Kidney (tissue), 14 donors: Measurements from ENCODE around the gene SLC35B1. TPM values are rescaled to one million over a fixed set of nuclear protein-coding genes. Genes with fewer than 3 reads are reported as not detected.

Experiments
- DNase-seq, 5 donors: peaks; one replicate each; pipeline ENCODE4 v3.0.0-alpha.2; 2013 to 2020
- FAIRE-seq: peaks from 2 replicates; lab custom pipeline; 2012; peaks lifted over from hg19 to GRCh38; lab: Jason Lieb, UNC
- H3K27ac ChIP-seq, 2 donors: one replicate each; pipeline ENCODE4 v1.7.0; 2013; ENCODE audit warnings: low read depth in 2 of 2, low read length in 2 of 2, inconsistent platforms in 1 of 2
- H3K27me3 ChIP-seq: one replicate; pipeline ENCODE4 v1.7.1; 2013; ENCODE audit warnings: low read length, inconsistent platforms; ENCODE audit not compliant: control insufficient read depth, insufficient read depth
- H3K36me3 ChIP-seq, 3 donors: one replicate each; pipeline versions ENCODE4 v1.7.0 to v1.7.1; 2013; ENCODE audit warnings: low read length in 3 of 3, control low read depth in 1 of 3, inconsistent platforms in 1 of 3; ENCODE audit not compliant: insufficient read depth in 3 of 3, control insufficient read depth in 2 of 3
- H3K4me1 ChIP-seq, 3 donors: one replicate each; pipeline versions ENCODE4 v1.7.0 to v1.7.1; 2013; ENCODE audit warnings: low read length in 3 of 3, inconsistent platforms in 1 of 3, low read depth in 1 of 3; ENCODE audit not compliant: control insufficient read depth in 2 of 3, insufficient read depth in 2 of 3
- H3K4me3 ChIP-seq, 3 donors: one replicate each; pipeline versions ENCODE4 v1.7.0 to v1.8.1; 2013; ENCODE audit warnings: low read length in 3 of 3, control low read depth in 1 of 3, inconsistent platforms in 1 of 3
- H3K9ac ChIP-seq, 3 donors: one replicate each; pipeline versions ENCODE4 v1.7.0 to v1.7.1; 2013; ENCODE audit warnings: low read length in 3 of 3, control low read depth in 1 of 3, inconsistent platforms in 1 of 3
- H3K9me3 ChIP-seq, 3 donors: one replicate each; pipeline versions ENCODE4 v1.7.0 to v1.7.1; 2013; ENCODE audit warnings: low read length in 3 of 3, control low read depth in 1 of 3, inconsistent platforms in 1 of 3; ENCODE audit not compliant: control insufficient read depth in 2 of 3, insufficient read depth in 1 of 3
- CTCF ChIP-seq: IDR thresholded peaks from 3 replicates; pipeline ENCODE4 v1.5.1; 2012; ENCODE audit warnings: mild to moderate bottlenecking, moderate library complexity, borderline replicate concordance; ENCODE audit not compliant: insufficient read depth; ENCODE audit errors: extremely low read depth
- intact Hi-C: fragments of 100-400 bp; cut with DNase I; formaldehyde crosslinking; loops from one replicate; pipeline ENCODE4 v1.11.1; 2022
- polyA plus RNA-seq: library from polyadenylated mRNA; stranded (reverse); fragments of 350-450 nt; fragmentation: Illumina TruSeq; extraction: RNeasy Lipid Tissue Mini Kit (QIAGEN cat#74804); gene quantifications from one replicate; pipeline ENCODE4 v1.2.3, GENCODE V29; 2014; ENCODE audit warnings: low read depth, low replicate concordance; ENCODE audit not compliant: insufficient read depth
- total RNA-seq: library from RNA; stranded (reverse); fragmentation: NEBNext Ultra II Directional; extraction: Animal tissue kit (Norgen Biotek cat#: 25700); gene quantifications from one replicate; pipeline ENCODE4 v1.2.1, GENCODE V29; 2021
- donor health status: control.
- donor health status: control.
- donor health status: control.
- donor health status: control.
- donor health status: control.
- donor health status: DM: yes; HTN: yes; CAD: no.
- donor health status: Normal renal cell carcinoma (clear cell type).

SLC35B1 gene
- total and polyA plus RNA-seq, 2 donors from 2014 or later: 56.6 to 83.7 TPM

- H3K9me3 ChIP-seq: no peaks in the 10 kb centered on the region
- TF ChIP-seq CTCF: no peak
- intact Hi-C loops: loop anchor here (10.0 kb wide), 1 partner anchor 70 kb away; no protein-coding TSS in a partner anchor
- no peak for DNase-seq
- FAIRE-seq: no peak
- no peaks in the 10 kb centered on the region for H3K27me3 ChIP-seq
- no peak overlapping the region for H3K9ac ChIP-seq
- H3K36me3 ChIP-seq: peaks cover 11 to 49% (median 33%) of the 10 kb centered on the region in 3 donors
- H3K4me3 ChIP-seq: no peak overlapping the region
- H3K27ac ChIP-seq: no peak overlapping the region
- H3K4me1 ChIP-seq: peaks cover 0 to 13% (median 4%) of the 10 kb centered on the region in 3 donors
These were observed 2.5 kb downstream of the SLC35B1 start for GRCh38 chr17:49705254-49705653.

GRCh38 chr17:49703557-49704277 is 4.0 kb downstream of the SLC35B1 start:
- no peak overlapping the region for H3K27ac ChIP-seq
- intact Hi-C loops: loop anchor here (10.0 kb wide), 1 partner anchor 71 kb away; no protein-coding TSS in a partner anchor
- FAIRE-seq (no peak), DNase-seq (peak in 2 of 5 donors; percentile 24 to 52)
- no peak overlapping the region for H3K4me3 ChIP-seq
- H3K9ac ChIP-seq: no peak overlapping the region
- H3K4me1 ChIP-seq: peaks cover 0 to 12% (median 4%) of the 10 kb centered on the region in 3 donors
- peak; percentile 57 for TF ChIP-seq CTCF
- no peaks in the 10 kb centered on the region for H3K9me3 ChIP-seq
- peaks cover 11 to 51% (median 38%) of the 10 kb centered on the region in 3 donors for H3K36me3 ChIP-seq
- H3K27me3 ChIP-seq: no peaks in the 10 kb centered on the region

- no peak for FAIRE-seq
- no peaks in the 10 kb centered on the region for H3K27me3 ChIP-seq
- no peak for DNase-seq
These were observed 6.8 kb downstream of the SLC35B1 start for GRCh38 chr17:49700960-49701359.

More at GRCh38 chr17:49700960-49701359, 6.8 kb downstream of the SLC35B1 start:
- H3K4me3 ChIP-seq: no peak overlapping the region
- H3K4me1 ChIP-seq: no peaks in the 10 kb centered on the region
- H3K36me3 ChIP-seq: peaks cover 11 to 51% (median 38%) of the 10 kb centered on the region in 3 donors
- H3K9ac ChIP-seq: no peak overlapping the region
- no peak for TF ChIP-seq CTCF
- intact Hi-C loops: loop anchor here (10.0 kb wide), 1 partner anchor 74 kb away; no protein-coding TSS in a partner anchor
- no peak overlapping the region for H3K27ac ChIP-seq
- no peaks in the 10 kb centered on the region for H3K9me3 ChIP-seq
